Measurements from ENCODE around the gene MIGA2. TPM values are rescaled to one million over a fixed set of nuclear protein-coding genes. Genes with fewer than 3 reads are reported as not detected.
A peak's percentile ranks its signal among the peaks of the same experiment; 100 is the strongest.
"Not testable (repeated sequence)": the region's sequence is repeated elsewhere in the genome, so short reads cannot be mapped to it uniquely, and the experiment has no call there.

MIGA2 gene
- total and polyA plus RNA-seq, 11 donors = 27.7 to 61.3 (median 31.6) TPM

- intact Hi-C loops (cut with DNase I) = no loop called here
- Histone ChIP-seq H3K9me3 (no peaks in the 10 kb centered on the region), H3K27ac (no peak overlapping the region), H3K27me3 (no peaks in the 10 kb centered on the region), H3K36me3 (no peaks in the 10 kb centered on the region), H3K4me1 (peaks cover 0 to 30% (median 14%) of the 10 kb centered on the region in 12 donors), H3K4me3 (no peak overlapping the region)
- no peak for DNase-seq
- ATAC-seq = no peak
- TF ChIP-seq POLR2A (IDR thresholded peaks at IDR 0.05) = no peak
- TF ChIP-seq CTCF (IDR thresholded peaks at IDR 0.05) = no peak
- 66 to 78% (median 73%) methylated on average over 4 of the region's 4 CpGs for whole genome bisulfite sequencing, 4 donors
Measured at GRCh38 chr9:129031514-129031913, 4.9 kb upstream of the MIGA2 start.

- intact Hi-C loops (cut with DNase I) = no loop called here
- Histone ChIP-seq H3K27me3 (no peaks in the 10 kb centered on the region), H3K4me1 (peaks cover 6 to 28% (median 12%) of the 10 kb centered on the region in 12 donors), H3K4me3 (no peak overlapping the region), H3K36me3 (no peaks in the 10 kb centered on the region), H3K27ac (no peak overlapping the region), H3K9me3 (no peaks in the 10 kb centered on the region)
- WGBS, 4 donors = 82 to 89% (median 83%) methylated on average over 12 of the region's 12 CpGs
- no peak for ATAC-seq
- DNase-seq = no peak
- TF ChIP-seq POLR2A (IDR thresholded peaks at IDR 0.05) = no peak
- TF ChIP-seq CTCF (IDR thresholded peaks at IDR 0.05) = no peak
Measured at GRCh38 chr9:129032541-129033159, 3.8 kb upstream of the MIGA2 start.

- Histone ChIP-seq H3K27me3 (no peaks in the 10 kb centered on the region), H3K36me3 (no peaks in the 10 kb centered on the region), H3K4me1 (peaks cover 7 to 31% (median 16%) of the 10 kb centered on the region in 12 donors), H3K9me3 (no peaks in the 10 kb centered on the region), H3K4me3 (no peak overlapping the region), H3K27ac (no peak overlapping the region)
- no peak for TF ChIP-seq CTCF (IDR thresholded peaks at IDR 0.05)
- TF ChIP-seq POLR2A (IDR thresholded peaks at IDR 0.05) = no peak
- 90 to 91% (median 91%) methylated on average over 8 of the region's 8 CpGs for WGBS, 4 donors
- intact Hi-C loops (cut with DNase I) = no loop called here
- ATAC-seq (no peak), DNase-seq (no peak)
Measured at GRCh38 chr9:129033216-129033615, 3.2 kb upstream of the MIGA2 start.

- not testable (repeated sequence) for H3K27me3 ChIP-seq, DNase-seq, H3K36me3 ChIP-seq, H3K9me3 ChIP-seq
- Histone ChIP-seq H3K4me3 (peak overlapping the region in 10 of 12 donors; percentile 55 to 98 (median 90)), H3K4me1 (peaks cover 7 to 42% (median 21%) of the 10 kb centered on the region in 12 donors), H3K27ac (peak overlapping the region; percentile 15 to 91 (median 74))
- intact Hi-C loops (cut with DNase I) = loop anchor here in 1 of 10 donors (1.0 kb wide), 1 partner anchor 8 kb away; the partner anchor contains the start of gene SH3GLB2
- WGBS, 4 donors = 44 to 55% (median 51%) methylated on average over 13 of the region's 13 CpGs
- ATAC-seq = peak; percentile 4 to 15 (median 9)
Measured at GRCh38 chr9:129035838-129036237, 588 bp upstream of the MIGA2 start.
